M059J (cell line): ENCODE measurements around the gene DCAF11. TPM values are rescaled to one million over a fixed set of nuclear protein-coding genes. Genes with fewer than 3 reads are reported as not detected.

Source experiments
- DNase-seq: peaks from one replicate; pipeline ENCODE4 v3.0.0-alpha.2; 2012; ENCODE audit warnings: low read depth
- total RNA-seq: library from RNA; depleted of rRNA; stranded (reverse); fragments of >200 nt; shearing (Covaris generic); gene quantifications from 2 replicates; pipeline ENCODE4 v1.2.3, GENCODE V29; 2014

The DCAF11 gene
- total RNA-seq, 1 experiment from 2014 or later, result 78.7 TPM

GRCh38 chr14:24079491-24080141 lies 35.0 kb upstream of the DCAF11 start:
- DNase-seq, result no peak

GRCh38 chr14:24080142-24080530 lies 34.4 kb upstream of the DCAF11 start:
- DNase-seq, result no peak

GRCh38 chr14:24080888-24081738 lies 33.5 kb upstream of the DCAF11 start:
- peak; percentile 33 for DNase-seq

GRCh38 chr14:24081739-24082211 lies 32.8 kb upstream of the DCAF11 start:
- DNase-seq, result no peak

- DNase-seq, result no peak
These were observed 32.0 kb upstream of the DCAF11 start for GRCh38 chr14:24082411-24083080.

- DNase-seq, result no peak
These were observed 31.1 kb upstream of the DCAF11 start for GRCh38 chr14:24083462-24083861.

GRCh38 chr14:24084440-24084839 lies 30.1 kb upstream of the DCAF11 start:
- no peak for DNase-seq

GRCh38 chr14:24085215-24085614 lies 29.4 kb upstream of the DCAF11 start:
- no peak for DNase-seq

- DNase-seq, result no peak
These were observed 28.2 kb upstream of the DCAF11 start for GRCh38 chr14:24086193-24086955.

GRCh38 chr14:24087004-24087403 lies 27.6 kb upstream of the DCAF11 start:
- no peak for DNase-seq

GRCh38 chr14:24088095-24088494 lies 26.5 kb upstream of the DCAF11 start:
- DNase-seq, result no peak

GRCh38 chr14:24089890-24090289 lies 24.7 kb upstream of the DCAF11 start:
- DNase-seq, result no peak

GRCh38 chr14:24092110-24092504 lies 22.5 kb upstream of the DCAF11 start:
- DNase-seq, result no peak

- DNase-seq, result no peak
These were observed 21.9 kb upstream of the DCAF11 start for GRCh38 chr14:24092505-24093206.

GRCh38 chr14:24093207-24093900 lies 21.2 kb upstream of the DCAF11 start:
- no peak for DNase-seq

- DNase-seq, result peak; percentile 89
These were observed 20.4 kb upstream of the DCAF11 start, which contains the start of gene PCK2 for GRCh38 chr14:24093901-24094840. TSS of gene PCK2 (plus strand) at chr14:24094311. CDS start at chr14:24094406, 95 bp downstream.

- DNase-seq, result no peak
These were observed 19.7 kb upstream of the DCAF11 start for GRCh38 chr14:24094841-24095270.

GRCh38 chr14:24095271-24096068 lies 19.1 kb upstream of the DCAF11 start:
- DNase-seq, result no peak
